ENCODE results near the gene HSPB7.
"Not testable (repeated sequence)": the region's sequence is repeated elsewhere in the genome, so short reads cannot be mapped to it uniquely, and the experiment has no call there.

HSPB7 gene

GRCh38 chr1:16026302-16026701, 8.5 kb upstream of the HSPB7 start:
- in situ Hi-C loops (cut with HindIII; ENCODE audit: low sequenced_read_pairs), result not testable (repeated sequence)

DNA sequence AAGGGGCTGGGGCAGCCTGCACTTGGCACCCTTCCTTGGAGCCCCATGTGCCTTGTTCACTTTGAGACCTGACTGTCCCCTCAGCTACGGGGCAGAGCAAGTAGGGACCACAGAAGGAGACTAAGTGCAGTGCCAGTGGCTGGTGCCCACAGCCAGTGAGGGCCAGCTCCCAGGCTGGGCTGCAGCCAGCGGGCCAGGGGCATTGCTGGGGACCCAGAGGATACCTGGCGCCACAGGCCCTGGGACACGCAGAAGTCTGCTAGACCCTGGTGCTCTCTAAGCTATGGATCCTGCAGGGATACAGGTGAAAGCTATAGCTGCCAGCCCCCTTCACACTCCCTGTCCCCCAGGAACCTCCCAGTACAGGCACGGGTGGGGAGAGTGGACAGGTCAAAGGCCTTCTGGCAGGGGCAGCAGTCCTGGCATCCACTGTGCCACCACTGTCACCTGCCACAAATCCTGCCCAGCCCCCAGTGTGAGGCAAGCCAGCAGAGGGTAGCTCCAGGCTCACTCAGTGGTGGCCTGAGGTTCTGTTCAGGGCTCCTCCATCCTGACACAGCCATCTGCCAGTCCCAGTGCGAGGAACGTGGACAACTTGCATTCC, 5.3 kb upstream of the HSPB7 start:
- in situ Hi-C loops (cut with HindIII; ENCODE audit: low sequenced_read_pairs), result no loop called here

GRCh38 chr1:16022393-16022792, 4.5 kb upstream of the HSPB7 start:
- in situ Hi-C loops (cut with HindIII; ENCODE audit: low sequenced_read_pairs), result no loop called here

- in situ Hi-C loops (cut with HindIII; ENCODE audit: low sequenced_read_pairs), result no loop called here
These were observed 3.8 kb upstream of the HSPB7 start, which contains the start of gene CLCNKA for GRCh38 chr1:16021681-16022080. TSS of gene CLCNKA (plus strand) at chr1:16022036. CDS start at chr1:16022620, 584 bp downstream.

- in situ Hi-C loops (cut with HindIII; ENCODE audit: low sequenced_read_pairs), result not testable (repeated sequence)
These were observed 3.0 kb upstream of the HSPB7 start for GRCh38 chr1:16020878-16021277.

GRCh38 chr1:16020325-16020724, 2.5 kb upstream of the HSPB7 start:
- in situ Hi-C loops (cut with HindIII; ENCODE audit: low sequenced_read_pairs), result no loop called here

GRCh38 chr1:16019644-16020277, 1.9 kb upstream of the HSPB7 start:
- in situ Hi-C loops (cut with HindIII; ENCODE audit: low sequenced_read_pairs), result no loop called here

- in situ Hi-C loops (cut with HindIII; ENCODE audit: low sequenced_read_pairs), result no loop called here
These were observed 1.2 kb upstream of the HSPB7 start for GRCh38 chr1:16018749-16019643.

DNA sequence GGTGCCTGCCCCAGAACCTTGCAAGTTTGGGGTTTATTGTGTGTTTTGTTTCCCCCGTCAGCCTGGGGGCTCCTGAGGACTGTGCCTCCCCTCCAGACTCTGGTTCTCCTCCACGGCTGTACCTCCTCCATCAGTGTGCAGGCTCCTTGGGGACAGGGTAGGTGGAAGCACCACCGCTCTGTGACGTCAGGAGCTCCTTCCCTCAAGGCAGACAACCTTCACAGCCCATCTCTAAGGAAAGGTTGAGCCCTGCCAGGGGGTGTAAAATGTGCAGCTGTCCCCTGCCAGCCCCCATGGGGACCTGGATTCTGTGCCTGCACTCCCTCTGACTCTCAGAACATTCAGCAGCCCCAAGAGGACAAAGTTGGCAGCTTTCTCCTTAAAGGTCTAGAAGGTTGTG, 465 bp upstream of the HSPB7 start:
- in situ Hi-C loops (cut with HindIII; ENCODE audit: low sequenced_read_pairs), result no loop called here

DNA sequence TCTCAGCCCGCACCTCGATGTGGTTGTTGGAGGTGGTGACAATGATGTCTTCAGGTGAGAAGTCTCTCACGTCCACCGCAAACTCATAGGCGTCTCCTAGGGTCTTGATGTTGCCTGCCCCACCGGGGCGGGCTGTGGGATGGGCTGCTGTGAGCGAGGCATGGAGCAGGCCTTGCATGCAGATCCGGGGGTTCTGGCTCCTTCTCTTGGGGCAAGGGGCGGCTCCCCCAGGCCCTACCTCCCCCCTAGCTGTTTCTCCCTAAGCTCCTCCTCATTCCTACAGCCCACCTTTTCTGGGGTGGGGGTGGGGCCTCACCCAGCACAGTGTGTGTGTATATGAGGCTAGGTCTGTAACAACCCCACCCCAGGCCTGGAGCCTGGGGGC, 775 bp downstream of the HSPB7 start:
- in situ Hi-C loops (cut with HindIII; ENCODE audit: low sequenced_read_pairs), result no loop called here

DNA sequence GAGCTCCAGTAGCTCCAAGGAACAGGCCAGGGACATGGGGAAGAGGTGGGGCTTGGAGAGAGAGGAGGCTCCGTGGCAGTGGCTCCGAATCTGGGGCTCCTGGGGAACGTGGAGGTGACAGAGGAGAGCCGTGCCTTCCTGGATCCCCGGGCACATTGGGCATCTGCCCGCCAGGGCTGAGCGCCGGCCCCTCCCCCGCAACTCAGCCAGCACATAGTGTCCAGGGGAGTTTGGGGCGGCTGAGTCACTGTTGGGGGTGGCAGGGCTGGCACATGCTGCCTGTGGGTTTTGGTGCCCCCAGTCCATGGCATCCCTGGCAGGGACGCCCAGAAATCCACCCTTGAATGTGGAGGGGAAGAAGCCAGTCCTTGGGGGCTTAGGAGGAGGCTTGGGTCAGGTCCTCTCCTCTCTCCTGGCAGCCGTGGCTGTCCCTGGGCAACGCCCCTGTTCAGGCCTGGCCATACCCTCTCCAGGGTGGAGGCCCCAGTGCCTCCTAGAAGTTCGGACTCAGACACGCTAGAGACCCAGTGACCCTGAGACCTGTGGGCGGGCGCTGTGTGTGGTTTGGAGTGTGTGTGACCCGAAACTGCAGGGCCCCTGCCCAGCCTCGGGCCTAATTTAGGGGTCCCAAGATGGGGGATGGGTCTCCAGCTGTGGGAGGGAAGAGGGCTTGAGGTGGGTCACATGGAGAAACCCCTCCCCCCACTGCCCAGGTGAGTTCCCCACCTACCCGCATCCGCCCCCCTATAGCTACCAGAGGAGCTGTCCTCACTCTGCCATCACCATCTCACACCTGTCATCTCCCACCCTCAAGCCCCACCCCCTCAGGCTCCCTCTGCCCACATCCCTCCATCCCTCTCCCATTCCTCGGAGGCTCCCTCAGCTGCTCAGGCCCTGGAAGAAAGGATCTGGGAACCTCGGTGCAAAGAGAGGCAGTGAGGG, 1.6 kb downstream of the HSPB7 start:
- in situ Hi-C loops (cut with HindIII; ENCODE audit: low sequenced_read_pairs), result no loop called here

DNA sequence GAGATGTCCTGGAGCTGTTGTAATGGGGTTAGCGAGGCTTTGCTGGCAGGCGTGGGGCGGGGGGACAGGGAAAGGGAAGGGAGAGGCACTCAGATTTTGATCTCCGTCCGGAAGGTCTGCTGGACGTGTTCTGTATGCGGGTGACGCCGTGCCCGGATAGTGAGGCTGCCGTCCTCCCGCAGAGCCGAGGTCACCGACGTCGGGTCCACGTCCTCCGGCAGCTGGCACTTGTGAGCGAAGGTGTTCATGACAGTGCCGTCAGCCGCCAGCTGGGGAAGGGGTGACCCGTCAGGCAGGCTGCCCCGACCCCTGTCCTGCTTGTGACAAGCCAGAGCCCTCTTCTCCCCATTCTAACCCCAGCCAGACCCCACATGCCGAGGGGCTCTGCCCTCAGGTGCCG, 2.4 kb downstream of the HSPB7 start:
- in situ Hi-C loops (cut with HindIII; ENCODE audit: low sequenced_read_pairs), result no loop called here

DNA sequence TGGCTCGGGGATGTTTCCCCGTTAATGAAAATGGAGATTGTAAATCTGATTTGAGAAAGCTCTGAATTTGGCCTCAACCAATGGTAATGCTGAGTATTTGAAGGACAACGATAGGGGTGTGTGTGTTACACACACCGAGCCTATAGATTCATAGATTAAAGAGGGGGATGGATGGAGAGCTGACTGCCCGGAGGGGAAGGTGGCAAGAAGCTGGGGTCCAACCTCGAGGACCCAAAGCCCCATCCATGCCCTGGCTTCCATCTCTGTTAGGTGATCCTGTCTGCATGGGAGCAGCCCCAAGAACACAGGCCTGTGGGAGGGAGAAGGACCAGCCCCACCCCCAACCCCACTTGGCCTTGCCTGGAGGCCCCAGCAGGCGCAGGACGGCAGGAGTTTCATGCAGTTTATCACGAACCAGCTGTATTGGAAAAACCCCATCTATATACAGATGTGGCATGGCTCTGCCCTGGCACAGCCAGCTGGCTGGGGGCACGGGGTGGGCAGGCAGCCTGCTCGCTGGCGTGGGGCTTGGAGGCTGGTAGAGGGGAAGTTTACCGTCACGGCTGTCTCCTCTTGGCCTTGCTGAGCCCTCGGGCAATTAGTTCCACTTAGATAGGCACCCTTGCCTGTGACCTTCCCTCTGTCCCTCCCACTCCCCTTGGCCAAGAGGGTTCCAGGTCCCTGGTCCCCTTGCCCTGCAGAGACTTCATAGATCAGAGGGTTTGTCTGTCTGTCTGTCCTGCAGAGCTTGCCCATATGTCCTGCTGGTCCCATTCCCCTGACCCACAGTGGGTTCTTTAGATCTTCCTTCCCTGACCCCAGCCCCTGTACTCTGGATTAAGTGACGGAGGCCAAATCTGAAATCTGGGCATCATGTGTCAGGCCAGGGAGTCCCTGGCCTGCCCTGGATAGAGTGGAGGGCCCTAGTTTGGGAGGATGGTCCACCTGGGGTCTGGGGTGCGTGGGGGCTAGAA, 3.0 kb downstream of the HSPB7 start:
- in situ Hi-C loops (cut with HindIII; ENCODE audit: low sequenced_read_pairs), result no loop called here

- in situ Hi-C loops (cut with HindIII; ENCODE audit: low sequenced_read_pairs), result no loop called here
These were observed 4.0 kb downstream of the HSPB7 start for GRCh38 chr1:16013908-16014258.

DNA sequence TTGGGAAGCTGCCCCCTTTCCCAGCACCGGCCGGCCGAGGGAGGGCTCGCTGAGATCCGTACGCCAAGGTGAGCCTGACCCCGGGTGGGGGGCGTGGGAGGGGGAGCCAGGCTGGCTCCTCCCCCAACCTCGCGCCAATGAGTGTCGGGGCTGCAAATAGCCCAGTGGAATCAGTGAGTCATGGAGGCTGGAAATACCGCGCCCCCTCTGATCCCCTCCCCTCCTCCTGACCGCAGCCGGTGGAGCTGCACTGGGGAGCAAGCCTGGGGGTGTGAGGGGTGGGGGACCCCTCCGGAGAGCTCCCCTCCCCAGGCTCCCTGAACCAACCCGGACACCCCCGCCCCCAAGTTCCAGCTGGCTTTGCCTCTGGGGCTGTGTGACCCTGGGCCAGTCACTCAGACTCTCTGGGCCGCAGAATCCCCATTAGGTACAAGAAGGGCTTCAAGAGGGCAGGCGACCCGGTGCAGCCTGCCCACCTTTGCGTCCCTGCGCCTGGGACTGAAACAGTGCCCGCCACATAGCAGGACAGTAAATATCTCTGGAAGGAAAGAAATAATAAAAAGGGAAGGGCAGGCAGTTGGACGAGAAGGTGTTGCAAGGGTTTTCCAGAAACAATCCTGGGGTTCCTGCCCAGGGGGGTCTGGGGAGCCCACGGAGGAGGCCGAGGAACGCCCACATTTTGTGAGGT, 4.5 kb downstream of the HSPB7 start:
- in situ Hi-C loops (cut with HindIII; ENCODE audit: low sequenced_read_pairs), result no loop called here

DNA sequence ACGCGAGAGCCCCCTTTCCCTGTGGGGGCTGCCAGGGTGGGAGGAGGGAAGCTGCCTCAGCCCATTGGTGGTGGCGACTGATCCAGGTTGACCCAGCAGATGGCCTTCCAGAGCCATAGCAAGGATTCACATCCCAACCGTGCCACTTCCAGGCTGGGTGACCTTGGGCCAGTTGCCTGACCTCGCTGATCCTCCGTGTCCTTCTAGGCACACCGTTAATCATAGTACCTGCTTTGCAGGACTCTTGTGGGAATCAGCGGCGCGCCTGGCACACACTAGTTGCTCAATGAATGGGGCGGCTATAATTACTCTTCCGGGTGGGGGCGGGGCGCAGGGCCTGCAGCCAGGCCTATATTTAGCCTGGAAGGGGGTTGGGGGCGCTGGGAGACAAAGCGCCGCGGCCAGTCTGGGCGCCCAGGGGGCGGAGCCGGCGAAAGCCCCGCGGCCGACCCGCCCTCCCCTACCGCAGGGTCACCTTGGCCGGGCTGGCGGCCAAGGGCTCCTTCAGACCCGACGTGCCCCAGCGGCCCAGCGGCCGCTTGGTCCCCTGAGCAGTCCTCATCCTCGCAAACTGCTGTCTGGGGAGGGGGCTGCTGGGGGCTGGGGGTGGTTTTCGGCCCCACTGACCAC, 5.1 kb downstream of the HSPB7 start:
- in situ Hi-C loops (cut with HindIII; ENCODE audit: low sequenced_read_pairs), result no loop called here

GRCh38 chr1:16011936-16012589, 5.8 kb downstream of the HSPB7 start:
- in situ Hi-C loops (cut with HindIII; ENCODE audit: low sequenced_read_pairs), result no loop called here

DNA sequence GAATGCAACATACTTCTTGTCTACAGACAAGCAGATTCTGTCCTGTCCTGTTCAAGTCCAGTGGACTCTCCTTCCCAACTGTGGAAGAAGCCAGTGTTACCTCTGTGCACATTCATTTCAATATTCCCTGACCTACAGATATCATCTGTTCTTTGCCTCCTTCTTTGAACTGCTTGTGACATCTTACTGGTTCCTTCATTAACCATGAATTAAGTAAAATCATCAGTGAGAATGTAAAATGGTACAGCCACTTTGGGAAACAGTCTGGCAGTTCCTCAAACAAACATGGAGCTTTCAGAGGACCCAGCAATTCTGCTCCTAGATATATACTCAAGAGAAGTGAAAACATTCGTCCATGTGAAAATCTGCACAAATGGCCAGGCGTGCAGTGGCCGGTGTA, 7.0 kb downstream of the HSPB7 start:
- in situ Hi-C loops (cut with HindIII; ENCODE audit: low sequenced_read_pairs), result no loop called here
